ENCODE measurements around the gene SPATA33. TPM values are rescaled to one million over a fixed set of nuclear protein-coding genes. Genes with fewer than 3 reads are reported as not detected.

SPATA33 gene
- total and polyA plus RNA-seq, 10 of the 15 experiments (the other 5 are each of a cell fraction or from before 2014, with no cell fraction given) = 1.1 to 15.8 (median 7.6) TPM

GRCh38 chr16:89700100-89700648, 42.5 kb downstream of the SPATA33 start (continued):
- TF ChIP-seq USF2 (IDR thresholded peaks at IDR 0.05; ENCODE audit: borderline replicate concordance, low read depth, low read length) = peak; percentile 91
- no peak for TF ChIP-seq ZNF217 (IDR thresholded peaks at IDR 0.05)
- peak; percentile 89 for TF ChIP-seq IKZF1 (conservative IDR thresholded peaks at IDR 0.05)
- peak; percentile 96 for TF ChIP-seq JUND (IDR thresholded peaks at IDR 0.05; ENCODE audit: low read depth, low read length)
- TF ChIP-seq USF1 (IDR thresholded peaks at IDR 0.05; ENCODE audit: borderline replicate concordance, extremely low read length, insufficient read depth, low read depth, low read length) = peak; percentile 97

- Histone ChIP-seq H3K79me2 (ENCODE audit: control insufficient read depth, insufficient read depth, low read length) (no peaks in the 10 kb centered on the region), H3K9ac (ENCODE audit: control insufficient read depth, insufficient read depth, low read length) (peak overlapping the region; percentile 41), H3K4me3 (peak overlapping the region; percentile 83), H3K27ac (ENCODE audit: control insufficient read depth, insufficient read depth) (no peak overlapping the region; the same call in 1 of the 2 replicates), H4K20me1 (ENCODE audit: control insufficient read depth, insufficient read depth) (no peaks in the 10 kb centered on the region; the same call in 1 of the 2 replicates), H3K4me2 (ENCODE audit: control insufficient read depth, insufficient read depth) (peak overlapping the region; percentile 91), H3K27me3 (replicated peaks in 1 of 2; ENCODE audit: control insufficient read depth in 2 of 2, insufficient read depth in 2 of 2, low read length in 1 of 2) (no peaks in the 10 kb centered on the region), H2AFZ (ENCODE audit: control insufficient read depth, low read depth, low read length) (peak overlapping the region; percentile 77), H3K36me3 (ENCODE audit: control insufficient read depth in 2 of 2, insufficient read depth in 2 of 2, low read length in 1 of 2) (peaks cover 0 to 2% of the 10 kb centered on the region in 2 experiments; a peak in 2 of 4 replicates), H3K4me1 (ENCODE audit: control insufficient read depth, insufficient read depth, low read length) (peaks cover 22% of the 10 kb centered on the region), H3K9me3 (replicated peaks; ENCODE audit: control insufficient read depth, insufficient read depth, low read length) (no peaks in the 10 kb centered on the region)
- ChIA-PET CTCF (interaction anchor here (0.6 to 3.2 kb wide), 28 partner anchors 14 to 212 kb away, joined by 3 to 56 read pairs (median 4); partner anchors contain the start of genes CDK10, CHMP1A, SPATA33 and TCF25), SMC1A (ENCODE audit: uncharacterized antibody, unreplicated experiment) (interaction anchor here (0.9 to 1.6 kb wide), 8 partner anchors 12 to 163 kb away, joined by 3 to 12 read pairs (median 4); partner anchors contain the start of gene CDK10), POLR2A (interaction anchor here (0.6 to 2.6 kb wide), 7 partner anchors 14 to 172 kb away, joined by 3 to 20 read pairs (median 7); partner anchors contain the start of genes CDK10 and TCF25), RAD21 (ENCODE audit: unreplicated experiment) (interaction anchor here (0.6 to 3.5 kb wide), 16 partner anchors 14 to 888 kb away, joined by 3 to 26 read pairs (median 5); partner anchors contain the start of genes CDK10, CHMP1A, CPNE7 and SPATA33)
- FAIRE-seq = no peak
- intact Hi-C loops (cut with micrococcal nuclease; ENCODE audit: unreplicated experiment) (loop anchor here (1.0 to 10.0 kb wide), 2 partner anchors 160 to 214 kb away; partner anchors contain the start of gene MC1R), in situ Hi-C loops (cut with MboI) (loop anchor here (5.0 to 10.0 kb wide), 2 partner anchors 94 to 161 kb away; no protein-coding TSS in a partner anchor)
- BruUV-seq (replicated peaks) = TSS peak; percentile 50
- 1% methylated on average over 75 of the region's 78 CpGs for WGBS (ENCODE audit: insufficient coverage, insufficient replicate concordance, low lambda C conversion rate, missing lambda C conversion rate)
- ATAC-seq = peak; percentile 52
- no peak for DNase-seq (ENCODE audit: low read depth, low spot score)
- TF ChIP-seq, protein P1, sequence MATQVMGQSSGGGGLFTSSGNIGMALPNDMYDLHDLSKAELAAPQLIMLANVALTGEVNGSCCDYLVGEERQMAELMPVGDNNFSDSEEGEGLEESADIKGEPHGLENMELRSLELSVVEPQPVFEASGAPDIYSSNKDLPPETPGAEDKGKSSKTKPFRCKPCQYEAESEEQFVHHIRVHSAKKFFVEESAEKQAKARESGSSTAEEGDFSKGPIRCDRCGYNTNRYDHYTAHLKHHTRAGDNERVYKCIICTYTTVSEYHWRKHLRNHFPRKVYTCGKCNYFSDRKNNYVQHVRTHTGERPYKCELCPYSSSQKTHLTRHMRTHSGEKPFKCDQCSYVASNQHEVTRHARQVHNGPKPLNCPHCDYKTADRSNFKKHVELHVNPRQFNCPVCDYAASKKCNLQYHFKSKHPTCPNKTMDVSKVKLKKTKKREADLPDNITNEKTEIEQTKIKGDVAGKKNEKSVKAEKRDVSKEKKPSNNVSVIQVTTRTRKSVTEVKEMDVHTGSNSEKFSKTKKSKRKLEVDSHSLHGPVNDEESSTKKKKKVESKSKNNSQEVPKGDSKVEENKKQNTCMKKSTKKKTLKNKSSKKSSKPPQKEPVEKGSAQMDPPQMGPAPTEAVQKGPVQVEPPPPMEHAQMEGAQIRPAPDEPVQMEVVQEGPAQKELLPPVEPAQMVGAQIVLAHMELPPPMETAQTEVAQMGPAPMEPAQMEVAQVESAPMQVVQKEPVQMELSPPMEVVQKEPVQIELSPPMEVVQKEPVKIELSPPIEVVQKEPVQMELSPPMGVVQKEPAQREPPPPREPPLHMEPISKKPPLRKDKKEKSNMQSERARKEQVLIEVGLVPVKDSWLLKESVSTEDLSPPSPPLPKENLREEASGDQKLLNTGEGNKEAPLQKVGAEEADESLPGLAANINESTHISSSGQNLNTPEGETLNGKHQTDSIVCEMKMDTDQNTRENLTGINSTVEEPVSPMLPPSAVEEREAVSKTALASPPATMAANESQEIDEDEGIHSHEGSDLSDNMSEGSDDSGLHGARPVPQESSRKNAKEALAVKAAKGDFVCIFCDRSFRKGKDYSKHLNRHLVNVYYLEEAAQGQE (IDR thresholded peaks at IDR 0.05; ENCODE audit: low read depth, low read length) = no peak
- TF ChIP-seq LARP7 (IDR thresholded peaks at IDR 0.05) = peak; percentile 76
- TF ChIP-seq CBFB (IDR thresholded peaks at IDR 0.05; ENCODE audit: low read depth) = no peak
- no peak for TF ChIP-seq TCF7 (IDR thresholded peaks at IDR 0.05; ENCODE audit: borderline replicate concordance)
- TF ChIP-seq ZNF207 (IDR thresholded peaks at IDR 0.05; ENCODE audit: borderline replicate concordance) = no peak
- TF ChIP-seq HCFC1 (IDR thresholded peaks at IDR 0.05; ENCODE audit: low read length) = 0 out of 2 replicates have a peak, but pooled peaks have one; percentile 23
- TF ChIP-seq SMARCA5 (IDR thresholded peaks at IDR 0.05) = peak; percentile 28; the same call in 1 of the 2 replicates
- TF ChIP-seq STAT1 (conservative IDR thresholded peaks at IDR 0.05) = no peak
Measured at GRCh38 chr16:89700649-89701424, 43.2 kb downstream of the SPATA33 start.

Measured in GM12878 (cell line).